Gastroesophageal sphincter (tissue), 4 donors: ENCODE measurements around the gene KCNT1. TPM values are rescaled to one million over a fixed set of nuclear protein-coding genes. Genes with fewer than 3 reads are reported as not detected.

ENCODE experiments used
- ATAC-seq: fragments of 150-250 bp; one replicate; pipeline ENCODE4 v1.9.1; 2016; ENCODE audit warnings: mild to moderate bottlenecking, moderate library complexity
- H3K27ac ChIP-seq, 4 donors: fragments of 200-600 bp; sonication (generic) in 3 of 4; 1 replicate in 3 of 4; 2 replicates in 1 of 4; pipeline ENCODE4 v1.5.1; 2016 to 2019
- H3K27me3 ChIP-seq: fragments of 200-600 bp; sonication (generic); one replicate; pipeline ENCODE4 v1.5.1; 2019
- H3K36me3 ChIP-seq, 2 donors: fragments of 200-600 bp; sonication (generic); one replicate each; pipeline ENCODE4 v1.5.1; 2019; ENCODE audit warnings: control low read depth in 1 of 2
- H3K4me1 ChIP-seq, 3 donors: fragments of 200-600 bp; sonication (generic); 1 replicate in 2 of 3; 2 replicates in 1 of 3; pipeline ENCODE4 v1.5.1; 2016 to 2019; ENCODE audit warnings: control low read depth in 2 of 3
- H3K4me3 ChIP-seq, 2 donors: fragments of 200-600 bp; sonication (generic); one replicate each; pipeline ENCODE4 v1.5.1; 2019; ENCODE audit warnings: mild to moderate bottlenecking in 1 of 2, moderate library complexity in 1 of 2
- H3K9me3 ChIP-seq, 3 donors: fragments of 200-600 bp; sonication (generic); one replicate each; pipeline ENCODE4 v1.5.1; 2017 to 2019; ENCODE audit warnings: control low read depth in 2 of 3
- CTCF ChIP-seq, 4 experiments: fragments of 200-600 bp in 2 of 4; fragments of 450-650 bp in 2 of 4; sonication (generic) in 1 of 4; IDR thresholded peaks; one replicate each; pipeline ENCODE4 v1.5.1; 2017 to 2019; ENCODE audit warnings: antibody characterized with exemption in 4 of 4, mild to moderate bottlenecking in 2 of 4, moderate library complexity in 2 of 4
- EP300 ChIP-seq: sonication (generic); formaldehyde crosslinking; IDR thresholded peaks from one replicate; pipeline ENCODE4 v1.6.1; 2017; ENCODE audit warnings: antibody characterized with exemption, mild to moderate bottlenecking
- POLR2A ChIP-seq, 2 donors: fragments of 450-650 bp; IDR thresholded peaks; one replicate each; pipeline ENCODE4 v1.6.1; 2017; ENCODE audit warnings: antibody characterized with exemption in 2 of 2, mild to moderate bottlenecking in 2 of 2, moderate library complexity in 1 of 2
- POLR2AphosphoS5 ChIP-seq: sonication (generic); formaldehyde crosslinking; IDR thresholded peaks from one replicate; pipeline ENCODE4 v1.6.1; 2017; ENCODE audit warnings: antibody characterized with exemption
- WGBS, 2 donors: methylation state at CpG; one replicate each; pipeline ENCODE4 v1.1.5; 2018; ENCODE audit warnings: low coverage in 1 of 2; 5-methylcytosine and 5-hydroxymethylcytosine counted together
- total RNA-seq, 4 donors: library from RNA; depleted of rRNA; stranded (reverse); fragments of >200 nt; gene quantifications; one replicate each; pipeline ENCODE4 v1.1.0, GENCODE V29; 2016

The KCNT1 gene
- total RNA-seq, 4 donors from 2014 or later: 0.19 TPM; not detected in 3

- no peak for ATAC-seq
- Histone ChIP-seq H3K9me3 (no peaks in the 10 kb centered on the region), H3K27me3 (peaks cover 77% of the 10 kb centered on the region), H3K36me3 (no peaks in the 10 kb centered on the region), H3K4me1 (peaks cover 0 to 16% (median 8%) of the 10 kb centered on the region in 3 donors), H3K27ac (no peak within 1 kb of the TSS), H3K4me3 (no peak within 1 kb of the TSS)
- TF ChIP-seq POLR2A (IDR thresholded peaks at IDR 0.05) (no peak), CTCF (IDR thresholded peaks at IDR 0.05) (no peak), POLR2AphosphoS5 (no peak)
- WGBS, 2 donors: 80% methylated on average over 2 of the region's 30 CpGs; no CpG with 5 or more reads in 1 of the 2 donors
These were observed 2.5 kb upstream of the KCNT1 start, which contains the start of gene SOHLH1 for GRCh38 chr9:135699440-135699839. Gene SOHLH1 (minus strand): TSS chr9:135699481. CDS start chr9:135699467, 14 bp downstream.

GRCh38 chr9:135700525-135700924 lies 1.5 kb upstream of the KCNT1 start:
- Histone ChIP-seq H3K27ac (no peak overlapping the region), H3K4me1 (peaks cover 0 to 16% (median 8%) of the 10 kb centered on the region in 3 donors), H3K4me3 (no peak overlapping the region), H3K36me3 (no peaks in the 10 kb centered on the region), H3K27me3 (peaks cover 79% of the 10 kb centered on the region), H3K9me3 (no peaks in the 10 kb centered on the region)
- no peak for ATAC-seq
- WGBS, 2 donors: 62 to 80% methylated on average over 5 of the region's 15 CpGs
- TF ChIP-seq CTCF (IDR thresholded peaks at IDR 0.05) (no peak), EP300 (no peak), POLR2AphosphoS5 (no peak), POLR2A (IDR thresholded peaks at IDR 0.05) (no peak)

GRCh38 chr9:135701067-135701958 lies 672 bp upstream of the KCNT1 start:
- Histone ChIP-seq H3K27ac (no peak overlapping the region), H3K9me3 (no peaks in the 10 kb centered on the region), H3K4me3 (peak overlapping the region in 1 of 2 donors; percentile 32), H3K4me1 (peaks cover 0 to 16% (median 8%) of the 10 kb centered on the region in 3 donors), H3K36me3 (no peaks in the 10 kb centered on the region), H3K27me3 (peaks cover 79% of the 10 kb centered on the region)
- TF ChIP-seq CTCF (IDR thresholded peaks at IDR 0.05): no peak
- no peak for TF ChIP-seq POLR2A (IDR thresholded peaks at IDR 0.05)
- TF ChIP-seq POLR2AphosphoS5: no peak
- no peak for TF ChIP-seq EP300
- WGBS, 2 donors: 51% methylated on average over 3 of the region's 40 CpGs; no CpG with 5 or more reads in 1 of the 2 donors
- ATAC-seq: peak; percentile 17

DNA sequence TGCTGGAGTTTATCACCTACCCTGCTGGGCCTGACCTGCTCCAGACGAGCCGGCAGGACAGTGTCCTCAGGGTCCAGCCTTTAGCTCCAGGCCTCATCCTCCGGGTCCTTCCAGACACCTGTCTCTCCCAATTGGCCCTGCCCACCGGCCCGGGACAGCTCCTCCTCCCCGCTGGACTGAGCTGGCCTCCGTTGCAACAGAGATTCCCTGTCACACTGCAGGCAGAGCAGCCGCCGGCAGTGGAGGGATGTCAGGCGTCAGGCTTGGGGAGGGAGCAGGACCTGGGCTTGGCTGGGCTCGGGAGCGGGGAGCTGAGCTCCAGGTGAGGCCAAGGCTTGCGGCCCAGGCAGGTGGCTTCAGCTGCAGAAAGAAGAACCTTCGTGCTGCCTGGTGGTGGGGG lies 1.7 kb downstream of the KCNT1 start:
- WGBS, 2 donors: no CpG with 5 or more reads among the region's 14 CpGs
- no peak for ATAC-seq
- Histone ChIP-seq H3K27me3 (peaks cover 100% of the 10 kb centered on the region), H3K27ac (no peak overlapping the region), H3K36me3 (no peaks in the 10 kb centered on the region), H3K4me1 (peaks cover 0 to 16% (median 8%) of the 10 kb centered on the region in 3 donors), H3K4me3 (no peak overlapping the region), H3K9me3 (no peaks in the 10 kb centered on the region)
- TF ChIP-seq EP300 (no peak), POLR2AphosphoS5 (no peak), CTCF (IDR thresholded peaks at IDR 0.05) (no peak), POLR2A (IDR thresholded peaks at IDR 0.05) (no peak)
